HFFc6 (cell line): ENCODE measurements around the gene MSI2. TPM values are rescaled to one million over a fixed set of nuclear protein-coding genes. Genes with fewer than 3 reads are reported as not detected.

Source experiments
- DNase-seq: peaks from one replicate; pipeline ENCODE4 v3.0.0-alpha.2; 2018
- H3K27ac Mint-ChIP-seq: 2 replicates; pipeline ENCODE4 v1.8.0; 2020; ENCODE audit warnings: mild to moderate bottlenecking, mixed read lengths
- H3K27me3 Mint-ChIP-seq: 2 replicates; pipeline ENCODE4 v1.8.0; 2021; ENCODE audit warnings: mild to moderate bottlenecking, moderate library complexity, mixed read lengths; ENCODE audit not compliant: insufficient read depth
- H3K36me3 Mint-ChIP-seq: 2 replicates; pipeline ENCODE4 v1.8.0; 2021; ENCODE audit warnings: low read depth, mixed read lengths
- H3K4me1 Mint-ChIP-seq: 2 replicates; pipeline ENCODE4 v1.8.0; 2020; ENCODE audit warnings: low read depth, mixed read lengths
- H3K4me3 Mint-ChIP-seq: 2 replicates; pipeline ENCODE4 v1.8.0; 2020; ENCODE audit warnings: mild to moderate bottlenecking, moderate library complexity, mixed read lengths
- H3K9me3 Mint-ChIP-seq: 2 replicates; pipeline ENCODE4 v1.8.0; 2020; ENCODE audit warnings: mild to moderate bottlenecking, mixed read lengths
- total RNA-seq, 6 experiments: library from RNA; stranded (reverse); fragmentation: NEBNext Ultra II Directional; extraction: Animal tissue kit (Norgen Biotek cat#: 25700); gene quantifications; 2 replicates in 1 of 6; 3 replicates in 5 of 6; pipeline ENCODE4 v1.2.3, GENCODE V29; 2021
- TF ChIP-seq, protein P1 (sequence below): fragments of 200-600 bp; sonication (generic); IDR thresholded peaks from 2 replicates; pipeline ENCODE4 v1.5.0; 2021; ENCODE audit warnings: antibody characterized with exemption, mild to moderate bottlenecking

The MSI2 gene
- total RNA-seq, 6 experiments from 2014 or later: 53.5 to 71.7 (median 55.0) TPM

GRCh38 chr17:57343717-57344116 lies 87.4 kb downstream of the MSI2 start:
- Mint-ChIP-seq H3K27ac (no peak overlapping the region), H3K36me3 (peaks cover 25% of the 10 kb centered on the region), H3K4me3 (no peak overlapping the region), H3K27me3 (peaks cover 2% of the 10 kb centered on the region; the same call in 1 of the 2 replicates), H3K4me1 (no peaks in the 10 kb centered on the region), H3K9me3 (no peaks in the 10 kb centered on the region)
- TF ChIP-seq, protein P1, sequence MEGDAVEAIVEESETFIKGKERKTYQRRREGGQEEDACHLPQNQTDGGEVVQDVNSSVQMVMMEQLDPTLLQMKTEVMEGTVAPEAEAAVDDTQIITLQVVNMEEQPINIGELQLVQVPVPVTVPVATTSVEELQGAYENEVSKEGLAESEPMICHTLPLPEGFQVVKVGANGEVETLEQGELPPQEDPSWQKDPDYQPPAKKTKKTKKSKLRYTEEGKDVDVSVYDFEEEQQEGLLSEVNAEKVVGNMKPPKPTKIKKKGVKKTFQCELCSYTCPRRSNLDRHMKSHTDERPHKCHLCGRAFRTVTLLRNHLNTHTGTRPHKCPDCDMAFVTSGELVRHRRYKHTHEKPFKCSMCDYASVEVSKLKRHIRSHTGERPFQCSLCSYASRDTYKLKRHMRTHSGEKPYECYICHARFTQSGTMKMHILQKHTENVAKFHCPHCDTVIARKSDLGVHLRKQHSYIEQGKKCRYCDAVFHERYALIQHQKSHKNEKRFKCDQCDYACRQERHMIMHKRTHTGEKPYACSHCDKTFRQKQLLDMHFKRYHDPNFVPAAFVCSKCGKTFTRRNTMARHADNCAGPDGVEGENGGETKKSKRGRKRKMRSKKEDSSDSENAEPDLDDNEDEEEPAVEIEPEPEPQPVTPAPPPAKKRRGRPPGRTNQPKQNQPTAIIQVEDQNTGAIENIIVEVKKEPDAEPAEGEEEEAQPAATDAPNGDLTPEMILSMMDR: no peak
- no peak for DNase-seq

DNA sequence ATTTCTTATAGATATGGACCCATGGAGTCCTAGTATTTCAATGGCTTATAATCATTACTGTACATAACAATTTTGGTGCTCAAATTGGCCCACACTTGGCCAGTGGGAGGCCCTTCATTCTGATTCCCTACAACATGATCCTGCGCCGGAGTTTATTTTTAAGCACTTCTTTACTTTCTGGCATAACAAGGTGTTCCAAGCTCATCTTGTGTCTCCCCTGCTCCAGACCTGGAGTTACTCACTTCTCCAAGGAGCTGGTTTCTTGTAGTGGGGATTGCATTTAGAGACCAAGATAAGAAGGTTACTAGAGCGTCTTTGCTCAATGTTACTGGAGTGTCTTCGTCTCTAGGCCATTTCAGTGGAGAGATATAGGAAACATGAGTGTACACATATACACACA lies 87.9 kb downstream of the MSI2 start:
- H3K27me3 Mint-ChIP-seq: peaks cover 2% of the 10 kb centered on the region; the same call in 1 of the 2 replicates
- no peaks in the 10 kb centered on the region for H3K9me3 Mint-ChIP-seq
- H3K36me3 Mint-ChIP-seq: peaks cover 24% of the 10 kb centered on the region
- no peaks in the 10 kb centered on the region for H3K4me1 Mint-ChIP-seq
- H3K4me3 Mint-ChIP-seq: no peak overlapping the region
- no peak overlapping the region for H3K27ac Mint-ChIP-seq
- TF ChIP-seq, protein P1: no peak
- DNase-seq: no peak

GRCh38 chr17:57349541-57350247 lies 93.4 kb downstream of the MSI2 start:
- DNase-seq: no peak
- H3K4me1 Mint-ChIP-seq: no peaks in the 10 kb centered on the region

DNA sequence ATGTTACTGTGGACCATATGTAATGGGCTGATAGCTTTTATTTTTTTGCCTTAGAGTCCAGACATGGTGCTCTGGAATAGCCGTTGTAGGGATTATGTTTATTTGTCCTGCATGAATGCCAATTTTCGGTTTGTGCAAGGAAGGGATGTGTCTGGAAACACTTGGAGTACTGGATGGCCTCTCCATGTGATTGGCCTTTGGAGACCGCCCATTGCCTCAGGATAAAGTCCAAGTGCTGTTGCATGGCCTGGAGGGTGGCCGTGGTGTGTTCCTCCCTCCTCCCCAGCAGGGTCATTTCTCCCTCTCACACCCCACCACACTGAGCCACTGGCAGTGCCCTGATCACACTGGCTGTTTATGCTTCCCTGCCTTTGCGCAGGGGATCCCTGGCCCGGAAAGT lies 93.9 kb downstream of the MSI2 start:
- Mint-ChIP-seq H3K4me1 (peaks cover 3% of the 10 kb centered on the region; the same call in 1 of the 2 replicates), H3K27me3 (peaks cover 2% of the 10 kb centered on the region; the same call in 1 of the 2 replicates), H3K36me3 (peaks cover 25% of the 10 kb centered on the region), H3K27ac (no peak overlapping the region), H3K9me3 (no peaks in the 10 kb centered on the region), H3K4me3 (no peak overlapping the region)
- DNase-seq: no peak
- TF ChIP-seq, protein P1: no peak

More at GRCh38 chr17:57349541-57350247, 93.4 kb downstream of the MSI2 start:
- H3K9me3 Mint-ChIP-seq: no peaks in the 10 kb centered on the region
- H3K36me3 Mint-ChIP-seq: peaks cover 25% of the 10 kb centered on the region
- no peak overlapping the region for H3K27ac Mint-ChIP-seq
- TF ChIP-seq, protein P1: no peak
- H3K27me3 Mint-ChIP-seq: peaks cover 2% of the 10 kb centered on the region; the same call in 1 of the 2 replicates
- H3K4me3 Mint-ChIP-seq: no peak overlapping the region

DNA sequence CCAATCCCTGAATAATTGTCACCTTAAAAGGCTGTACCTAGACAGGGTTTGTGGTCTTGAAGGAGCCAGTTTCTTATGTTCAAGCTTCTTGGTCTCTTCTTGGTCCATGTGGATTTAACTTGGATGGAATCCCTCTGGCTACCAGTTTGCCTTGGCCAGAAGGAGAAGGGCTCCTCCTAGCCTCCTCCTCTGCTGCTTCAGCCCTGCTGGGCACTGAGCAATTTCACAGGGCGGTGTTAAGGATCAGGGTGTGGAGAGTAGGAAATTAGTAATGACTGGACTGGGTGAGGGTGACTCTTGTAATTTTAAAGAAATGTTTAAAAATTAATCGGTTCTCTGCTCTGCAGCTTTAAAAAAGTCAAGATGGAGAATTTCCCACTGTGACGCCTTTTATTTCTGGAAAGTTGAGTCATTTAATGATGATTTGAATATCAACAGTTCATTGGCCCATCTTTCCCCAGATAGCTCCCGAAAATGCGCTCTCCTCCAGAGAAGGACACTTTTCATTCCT lies 96.4 kb downstream of the MSI2 start:
- TF ChIP-seq, protein P1: no peak
- Mint-ChIP-seq H3K4me3 (no peak overlapping the region), H3K36me3 (peaks cover 20% of the 10 kb centered on the region), H3K4me1 (peaks cover 12% of the 10 kb centered on the region; the same call in 1 of the 2 replicates), H3K27ac (no peak overlapping the region), H3K9me3 (no peaks in the 10 kb centered on the region), H3K27me3 (peaks cover 2% of the 10 kb centered on the region; the same call in 1 of the 2 replicates)
- no peak for DNase-seq
